22Rv1 (cell line): Measurements from ENCODE around the gene PHF24.

ENCODE experiments used
- ZFX ChIP-seq: fragments of 450-650 bp; IDR thresholded peaks from 2 replicates; pipeline ENCODE4 v1.6.1; 2017; ENCODE audit warnings: antibody characterized with exemption, borderline replicate concordance
- TF ChIP-seq, protein P1 (sequence below): fragments of 450-650 bp; IDR thresholded peaks from 2 replicates; pipeline ENCODE4 v1.5.1; 2017; ENCODE audit warnings: mild to moderate bottlenecking

DNA sequence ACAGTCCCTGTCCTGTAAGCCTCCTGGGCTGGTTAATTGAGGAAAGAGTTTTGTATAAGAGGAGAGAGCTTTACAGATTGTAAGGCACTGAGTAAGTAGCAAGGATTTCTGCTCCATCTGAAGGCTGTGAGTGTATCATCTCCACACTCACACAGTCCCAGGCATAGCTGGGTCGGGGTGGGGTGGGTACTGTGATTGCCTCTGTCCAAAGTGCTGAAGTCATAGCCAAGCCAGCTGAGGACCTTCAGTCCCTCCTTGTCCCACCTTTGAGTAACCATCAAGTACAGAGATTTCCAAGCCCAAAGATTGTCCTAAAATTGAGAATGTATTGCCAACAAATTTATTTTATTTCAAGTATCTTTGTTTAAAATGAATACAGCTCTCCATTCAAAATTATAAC, 26.0 kb downstream of the PHF24 start:
- TF ChIP-seq, protein P1, sequence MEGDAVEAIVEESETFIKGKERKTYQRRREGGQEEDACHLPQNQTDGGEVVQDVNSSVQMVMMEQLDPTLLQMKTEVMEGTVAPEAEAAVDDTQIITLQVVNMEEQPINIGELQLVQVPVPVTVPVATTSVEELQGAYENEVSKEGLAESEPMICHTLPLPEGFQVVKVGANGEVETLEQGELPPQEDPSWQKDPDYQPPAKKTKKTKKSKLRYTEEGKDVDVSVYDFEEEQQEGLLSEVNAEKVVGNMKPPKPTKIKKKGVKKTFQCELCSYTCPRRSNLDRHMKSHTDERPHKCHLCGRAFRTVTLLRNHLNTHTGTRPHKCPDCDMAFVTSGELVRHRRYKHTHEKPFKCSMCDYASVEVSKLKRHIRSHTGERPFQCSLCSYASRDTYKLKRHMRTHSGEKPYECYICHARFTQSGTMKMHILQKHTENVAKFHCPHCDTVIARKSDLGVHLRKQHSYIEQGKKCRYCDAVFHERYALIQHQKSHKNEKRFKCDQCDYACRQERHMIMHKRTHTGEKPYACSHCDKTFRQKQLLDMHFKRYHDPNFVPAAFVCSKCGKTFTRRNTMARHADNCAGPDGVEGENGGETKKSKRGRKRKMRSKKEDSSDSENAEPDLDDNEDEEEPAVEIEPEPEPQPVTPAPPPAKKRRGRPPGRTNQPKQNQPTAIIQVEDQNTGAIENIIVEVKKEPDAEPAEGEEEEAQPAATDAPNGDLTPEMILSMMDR, result no peak
- TF ChIP-seq ZFX, result no peak
